Activated naive CD4-positive, alpha-beta T cell treated with anti-CD3 and anti-CD28 coated beads, Interleukin-2, amount 50 U/mL, for 24 hours (primary cell): ENCODE measurements around the gene DNASE2B.

ENCODE experiments used
- H3K27ac Mint-ChIP-seq: one replicate; pipeline ENCODE4 v1.8.0; 2021; ENCODE audit warnings: mild to moderate bottlenecking, mixed read lengths
- H3K27me3 Mint-ChIP-seq: one replicate; pipeline ENCODE4 v1.8.0; 2021; ENCODE audit warnings: mixed read lengths
- H3K36me3 Mint-ChIP-seq: one replicate; pipeline ENCODE4 v1.8.0; 2021; ENCODE audit warnings: mixed read lengths
- H3K4me1 Mint-ChIP-seq: one replicate; pipeline ENCODE4 v1.8.0; 2021; ENCODE audit warnings: mixed read lengths
- H3K4me3 Mint-ChIP-seq: one replicate; pipeline ENCODE4 v1.8.0; 2021; ENCODE audit warnings: mild to moderate bottlenecking, mixed read lengths
- H3K9me3 Mint-ChIP-seq: one replicate; pipeline ENCODE4 v1.8.0; 2021; ENCODE audit warnings: mixed read lengths

DNASE2B gene

DNA sequence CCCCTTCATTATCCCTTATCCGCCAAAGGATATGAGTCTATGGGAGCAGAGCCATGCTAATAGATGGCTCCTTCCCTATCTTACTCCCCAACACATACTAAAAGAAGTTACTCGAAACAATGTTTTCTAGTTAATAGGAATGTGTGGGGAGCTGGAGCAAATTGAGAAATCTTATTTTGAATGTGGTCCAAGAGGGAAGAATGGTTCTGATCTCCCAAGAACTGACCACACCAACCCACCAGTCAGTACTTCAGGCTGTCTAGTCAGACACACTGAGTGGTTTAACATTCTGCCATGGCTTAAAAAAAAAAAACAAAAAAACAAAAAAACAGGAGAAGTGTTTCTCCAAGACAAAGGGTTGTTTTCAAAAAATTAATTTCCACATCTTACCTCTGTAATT is 31.5 kb upstream of the DNASE2B start:
- H3K9me3 Mint-ChIP-seq: no peaks in the 10 kb centered on the region
- no peak overlapping the region for H3K4me3 Mint-ChIP-seq
- no peaks in the 10 kb centered on the region for H3K36me3 Mint-ChIP-seq
- no peaks in the 10 kb centered on the region for H3K27me3 Mint-ChIP-seq
- H3K27ac Mint-ChIP-seq: no peak overlapping the region
- peaks cover 13% of the 10 kb centered on the region for H3K4me1 Mint-ChIP-seq

DNA sequence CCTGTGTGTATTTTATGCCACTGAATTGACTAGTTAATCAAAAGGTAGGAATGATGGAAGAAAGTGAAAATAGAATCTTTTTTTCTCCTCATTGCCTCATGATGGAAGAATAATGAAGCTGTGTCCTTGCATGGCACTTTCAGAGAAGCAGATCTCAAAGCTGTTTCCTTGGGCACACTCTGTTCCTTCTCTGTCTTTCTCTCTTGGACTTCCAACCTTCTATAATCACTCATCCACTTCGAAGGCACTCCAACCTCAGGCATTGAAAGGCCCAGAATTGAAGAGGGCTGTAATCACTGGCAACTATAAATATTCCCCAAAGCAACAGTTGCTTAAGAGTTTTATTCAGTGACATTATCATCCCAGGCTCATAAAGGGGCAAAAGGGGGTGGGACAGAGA is 31.1 kb upstream of the DNASE2B start:
- Mint-ChIP-seq H3K36me3 (no peaks in the 10 kb centered on the region), H3K9me3 (no peaks in the 10 kb centered on the region), H3K4me3 (no peak overlapping the region), H3K4me1 (peaks cover 13% of the 10 kb centered on the region), H3K27ac (no peak overlapping the region), H3K27me3 (no peaks in the 10 kb centered on the region)

DNA sequence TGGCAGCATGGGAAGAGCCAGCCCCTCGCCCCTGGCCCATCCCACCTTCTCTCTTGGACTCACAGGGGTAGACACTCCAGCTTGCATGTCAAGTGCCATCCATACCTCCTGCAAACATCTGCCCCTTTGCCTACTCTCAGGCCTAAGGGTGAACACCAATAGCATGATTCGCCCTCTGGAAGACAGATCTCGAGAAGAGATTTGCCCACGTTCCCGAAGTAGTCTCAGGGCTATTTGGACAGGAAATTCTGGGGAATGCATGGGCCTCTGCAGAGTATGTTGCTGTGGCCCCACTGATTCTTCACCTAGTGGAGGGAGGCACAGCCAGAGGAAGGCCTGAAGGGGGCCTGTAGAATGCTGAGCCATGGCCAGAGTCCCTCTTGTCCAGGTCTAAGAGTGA is 29.8 kb upstream of the DNASE2B start:
- Mint-ChIP-seq H3K27ac (no peak overlapping the region), H3K4me3 (no peak overlapping the region), H3K9me3 (no peaks in the 10 kb centered on the region), H3K4me1 (peaks cover 5% of the 10 kb centered on the region), H3K36me3 (no peaks in the 10 kb centered on the region), H3K27me3 (no peaks in the 10 kb centered on the region)

DNA sequence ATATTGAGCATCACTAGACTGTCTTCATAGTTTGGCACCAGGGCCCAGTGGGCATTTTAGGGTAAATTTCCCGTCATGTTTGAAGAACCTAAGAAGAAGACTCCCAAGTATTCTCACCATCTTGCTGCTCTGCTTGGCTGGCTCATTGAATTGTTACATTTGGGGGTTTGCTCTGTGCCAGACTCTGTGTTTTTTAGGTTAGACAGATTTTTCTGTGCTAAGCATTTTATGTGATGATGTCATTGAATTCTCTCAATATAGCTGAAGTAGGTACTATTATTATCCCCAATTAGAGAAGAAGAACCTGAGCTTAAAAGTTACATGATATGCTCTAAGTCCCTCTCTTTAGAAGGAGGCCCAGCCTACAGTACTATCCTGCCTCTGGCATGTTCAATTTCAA is 28.0 kb upstream of the DNASE2B start:
- no peak overlapping the region for H3K27ac Mint-ChIP-seq
- no peaks in the 10 kb centered on the region for H3K27me3 Mint-ChIP-seq
- H3K4me1 Mint-ChIP-seq: peaks cover 3% of the 10 kb centered on the region
- H3K9me3 Mint-ChIP-seq: no peaks in the 10 kb centered on the region
- H3K4me3 Mint-ChIP-seq: no peak overlapping the region
- no peaks in the 10 kb centered on the region for H3K36me3 Mint-ChIP-seq

DNA sequence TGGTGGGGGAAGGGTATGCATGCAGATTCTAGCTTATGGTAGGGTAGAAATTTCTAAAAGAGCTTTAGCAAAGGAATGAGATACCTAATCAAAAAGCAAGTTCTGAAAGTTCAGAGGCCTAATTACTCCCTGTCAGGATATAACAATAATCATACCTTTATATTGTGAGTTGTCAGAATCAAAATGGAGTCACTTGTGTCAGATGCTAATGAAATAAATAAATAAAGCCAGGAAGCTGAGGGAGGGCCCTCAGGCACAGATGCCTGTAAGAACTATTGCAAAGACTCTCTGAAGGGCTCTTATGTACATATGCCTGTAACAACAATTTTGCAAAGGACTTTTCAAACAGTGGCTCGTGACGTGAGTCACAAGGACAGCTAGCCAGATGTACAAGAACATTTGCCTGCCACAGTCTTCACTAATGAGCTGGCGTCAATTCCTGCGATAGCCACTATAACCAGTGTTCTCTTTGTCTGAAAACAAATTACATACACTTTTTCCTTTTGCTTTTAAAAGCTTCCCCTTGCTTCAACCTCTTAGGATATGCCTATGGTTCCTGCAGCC is 27.4 kb upstream of the DNASE2B start:
- Mint-ChIP-seq H3K4me1 (no peaks in the 10 kb centered on the region), H3K27me3 (no peaks in the 10 kb centered on the region), H3K9me3 (no peaks in the 10 kb centered on the region), H3K27ac (no peak overlapping the region), H3K36me3 (no peaks in the 10 kb centered on the region), H3K4me3 (no peak overlapping the region)

DNA sequence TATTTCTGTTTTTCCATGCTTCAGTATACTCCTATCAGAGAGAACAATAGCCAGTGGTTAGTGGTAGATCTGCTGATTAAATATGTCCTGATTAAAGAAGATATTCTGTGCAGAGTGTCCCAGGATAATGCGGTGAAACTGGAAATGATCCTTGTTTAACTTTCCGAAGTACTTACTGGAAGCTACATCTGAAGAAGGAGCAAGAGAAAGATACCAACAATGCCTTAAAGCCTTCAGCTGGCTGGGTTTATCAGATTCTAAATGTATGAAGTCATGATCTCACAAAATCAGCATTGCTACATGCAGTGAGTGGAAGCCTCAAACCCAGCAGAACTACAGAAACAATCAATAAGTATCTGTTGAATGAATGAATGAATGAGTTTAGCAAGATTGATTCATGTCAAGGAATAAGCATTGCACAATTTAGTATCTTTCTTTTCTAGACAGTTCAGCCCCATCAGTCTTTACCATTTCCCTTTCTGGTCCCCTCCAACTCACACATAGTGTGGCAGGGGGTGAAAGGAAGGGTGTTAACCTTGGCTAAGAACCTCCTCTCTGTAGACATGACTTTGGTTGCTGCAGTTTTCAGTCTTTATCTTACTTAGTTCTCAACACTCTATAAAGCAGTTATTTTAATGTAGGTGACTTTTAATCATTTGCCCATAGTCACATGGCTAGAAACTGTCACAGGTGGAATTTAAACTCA is 24.7 kb upstream of the DNASE2B start:
- Mint-ChIP-seq H3K9me3 (no peaks in the 10 kb centered on the region), H3K4me1 (no peaks in the 10 kb centered on the region), H3K36me3 (no peaks in the 10 kb centered on the region), H3K27me3 (no peaks in the 10 kb centered on the region), H3K27ac (no peak overlapping the region), H3K4me3 (no peak overlapping the region)

DNA sequence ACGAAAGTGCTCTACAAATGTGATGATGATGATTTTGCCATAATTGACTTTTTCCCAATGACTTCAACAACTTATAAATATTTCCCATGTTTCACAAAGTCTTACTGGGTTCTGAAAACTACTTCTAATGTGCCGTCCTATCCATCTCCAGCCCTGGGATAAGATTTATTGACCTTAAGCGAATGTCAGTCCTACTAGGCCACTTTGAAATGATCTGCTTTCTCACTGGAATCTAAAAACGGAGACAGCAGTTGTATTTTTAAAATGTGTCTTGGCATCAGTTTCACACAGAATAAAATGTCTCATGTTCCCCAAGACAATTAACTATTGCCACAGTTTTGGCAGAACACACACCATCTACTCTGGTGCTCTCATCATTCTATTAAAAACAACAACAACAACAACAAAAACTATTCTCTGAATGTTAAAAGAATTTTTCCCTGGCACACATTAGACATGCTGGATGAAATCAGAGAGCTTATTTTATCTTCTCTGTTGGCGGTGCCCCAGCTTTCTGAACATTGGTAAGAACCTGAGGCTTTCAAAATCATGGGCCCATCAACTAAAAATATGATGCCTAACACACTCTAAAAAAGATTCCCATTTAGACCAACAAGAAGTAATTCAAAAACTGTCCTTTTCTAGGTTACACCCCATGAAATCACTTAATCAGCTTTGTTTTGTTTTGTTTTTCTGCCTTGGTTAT is 23.1 kb upstream of the DNASE2B start:
- Mint-ChIP-seq H3K27me3 (no peaks in the 10 kb centered on the region), H3K36me3 (no peaks in the 10 kb centered on the region), H3K4me3 (no peak overlapping the region), H3K27ac (no peak overlapping the region), H3K9me3 (no peaks in the 10 kb centered on the region), H3K4me1 (no peaks in the 10 kb centered on the region)

DNA sequence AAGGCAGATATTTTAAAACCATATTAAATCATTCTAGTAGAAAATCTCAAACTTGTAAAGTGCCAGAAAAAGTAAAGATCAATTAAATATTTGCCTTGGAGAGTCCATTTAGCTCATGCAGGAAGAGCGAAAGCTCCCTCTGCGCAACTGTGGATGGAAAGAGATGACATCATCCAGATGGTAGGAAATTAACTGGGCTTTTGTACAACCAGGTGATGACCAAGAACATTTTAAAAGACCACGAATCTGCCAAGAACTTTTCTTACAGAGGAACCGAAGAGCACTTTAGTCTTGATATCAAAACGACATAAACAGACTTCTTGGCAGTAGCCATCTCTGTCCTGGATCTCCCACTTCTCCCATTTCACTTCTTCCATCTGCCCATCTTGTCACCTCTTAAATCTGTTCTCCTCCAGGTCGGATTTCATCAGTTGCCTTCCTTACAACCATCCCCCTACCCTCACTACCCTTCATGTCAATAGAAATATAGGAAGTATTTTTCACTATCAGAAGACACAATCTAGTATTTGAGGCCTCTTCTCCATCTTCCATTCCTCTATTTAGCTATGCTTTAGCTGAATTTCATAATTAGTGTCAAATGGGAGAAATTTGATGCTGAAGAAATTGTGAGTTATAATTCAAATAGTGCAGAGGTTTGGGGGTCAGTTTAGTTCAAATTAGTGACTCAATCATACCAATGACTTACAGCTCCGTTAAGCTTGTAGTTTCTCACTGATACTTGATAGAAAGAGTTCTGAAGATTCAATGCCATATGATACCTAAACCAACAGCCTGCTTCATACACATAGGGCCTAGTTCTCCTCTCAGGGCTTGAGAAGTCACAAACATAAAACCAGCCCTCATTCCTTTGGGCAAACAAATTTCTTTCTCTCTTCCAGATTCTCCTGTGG is 22.0 kb upstream of the DNASE2B start:
- Mint-ChIP-seq H3K27ac (no peak overlapping the region), H3K36me3 (no peaks in the 10 kb centered on the region), H3K4me3 (no peak overlapping the region), H3K4me1 (no peaks in the 10 kb centered on the region), H3K9me3 (no peaks in the 10 kb centered on the region), H3K27me3 (no peaks in the 10 kb centered on the region)

DNA sequence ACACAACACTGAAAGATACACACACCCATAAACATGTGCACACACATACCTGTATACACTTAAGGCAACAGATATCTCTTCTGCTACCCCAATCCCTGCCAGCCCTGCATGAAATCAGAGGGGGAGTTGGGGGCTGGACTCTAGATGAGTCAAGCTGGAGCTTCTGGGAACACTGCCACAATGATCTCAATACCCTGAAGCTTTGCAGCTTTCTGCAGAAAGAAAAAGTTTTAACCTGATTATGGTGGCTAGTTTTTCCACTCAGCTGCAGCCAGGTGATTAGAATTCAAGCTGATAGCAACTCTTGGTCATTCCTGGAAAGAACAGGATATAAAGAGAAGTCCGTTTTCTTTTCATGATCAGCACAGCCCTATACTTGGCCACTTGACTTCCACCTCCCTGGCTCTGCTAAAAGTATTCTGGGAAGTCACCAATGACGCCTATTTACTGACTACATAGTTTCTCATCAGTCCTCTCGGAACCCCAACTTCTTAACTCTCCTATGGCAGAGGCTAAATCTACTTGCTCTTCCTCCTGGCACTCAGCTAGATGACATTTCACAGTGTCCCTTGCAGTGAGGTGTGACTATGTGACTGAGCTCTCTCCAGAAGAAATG is 20.7 kb upstream of the DNASE2B start:
- Mint-ChIP-seq H3K27ac (no peak overlapping the region), H3K9me3 (no peaks in the 10 kb centered on the region), H3K27me3 (peaks cover 3% of the 10 kb centered on the region), H3K36me3 (no peaks in the 10 kb centered on the region), H3K4me1 (no peaks in the 10 kb centered on the region), H3K4me3 (no peak overlapping the region)

DNA sequence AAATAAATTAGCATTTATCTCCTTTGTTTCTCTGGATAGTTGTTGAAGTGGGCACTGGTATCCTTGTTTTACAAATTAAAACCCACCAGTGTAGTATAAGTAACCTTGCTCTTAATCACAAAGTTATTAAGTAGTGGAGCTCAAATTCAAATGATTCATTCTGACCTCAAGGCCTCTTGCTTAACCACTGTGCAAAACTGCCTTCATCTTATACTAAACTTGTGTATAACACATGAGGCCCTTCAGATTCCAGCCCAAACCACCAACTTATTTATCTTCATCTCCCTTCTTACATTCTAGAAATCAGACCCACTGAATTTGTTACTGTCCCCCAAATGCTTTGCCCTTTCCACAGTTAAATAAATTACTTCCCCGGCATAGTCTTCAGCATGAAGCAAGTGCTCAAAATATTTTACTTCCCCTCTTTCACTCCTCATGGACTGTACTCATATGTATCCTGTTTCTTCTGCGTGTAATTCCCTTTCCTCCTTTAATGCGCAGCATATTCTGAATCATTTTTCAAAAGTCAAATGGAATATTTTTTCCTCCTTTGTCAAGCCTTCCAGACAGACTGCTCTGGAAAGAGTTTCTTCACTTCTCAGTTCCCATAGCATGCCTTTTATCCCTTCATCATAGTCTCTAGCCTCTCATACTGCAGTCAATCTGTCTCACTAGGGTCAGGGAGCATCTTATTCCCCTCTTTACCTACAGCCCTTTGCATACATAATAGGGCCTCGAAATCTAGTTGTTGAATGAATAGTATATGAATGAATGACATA is 19.0 kb upstream of the DNASE2B start:
- no peaks in the 10 kb centered on the region for H3K9me3 Mint-ChIP-seq
- no peaks in the 10 kb centered on the region for H3K36me3 Mint-ChIP-seq
- no peak overlapping the region for H3K27ac Mint-ChIP-seq
- no peak overlapping the region for H3K4me3 Mint-ChIP-seq
- H3K4me1 Mint-ChIP-seq: no peaks in the 10 kb centered on the region
- peaks cover 3% of the 10 kb centered on the region for H3K27me3 Mint-ChIP-seq

DNA sequence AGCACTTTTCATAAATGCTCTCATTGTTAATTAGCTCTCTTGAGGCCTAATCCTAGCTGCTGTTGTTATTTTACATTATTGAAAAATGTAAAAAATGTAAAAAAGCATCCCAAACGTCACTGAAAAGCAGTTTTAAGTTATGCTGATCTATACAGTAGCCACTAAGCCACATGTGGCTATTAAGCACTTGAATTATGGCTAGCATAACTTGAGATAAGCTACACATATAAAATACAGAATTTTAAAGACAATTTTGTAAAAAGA is 18.4 kb upstream of the DNASE2B start:
- no peaks in the 10 kb centered on the region for H3K4me1 Mint-ChIP-seq
- no peak overlapping the region for H3K4me3 Mint-ChIP-seq
- peaks cover 3% of the 10 kb centered on the region for H3K27me3 Mint-ChIP-seq
- H3K36me3 Mint-ChIP-seq: no peaks in the 10 kb centered on the region
- no peaks in the 10 kb centered on the region for H3K9me3 Mint-ChIP-seq
- no peak overlapping the region for H3K27ac Mint-ChIP-seq

DNA sequence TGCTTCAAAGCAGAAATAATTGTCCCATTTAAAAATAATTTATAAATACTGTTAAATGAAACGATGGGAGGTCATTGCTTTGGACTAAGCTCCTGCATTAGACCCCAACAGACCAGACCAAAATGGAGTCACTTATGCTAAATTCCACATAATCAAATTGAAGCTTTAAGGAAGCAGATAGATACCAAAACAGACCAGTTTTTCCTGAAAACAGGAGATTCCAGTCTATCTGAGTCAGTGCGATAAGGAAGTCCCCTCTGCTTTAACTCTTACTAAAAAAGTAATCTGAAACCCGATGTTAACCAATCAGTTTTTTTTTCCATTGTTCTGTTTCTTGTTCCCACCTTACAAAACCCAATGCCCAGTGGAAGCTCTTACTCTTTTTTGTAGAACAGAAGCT is 16.2 kb upstream of the DNASE2B start:
- no peaks in the 10 kb centered on the region for H3K36me3 Mint-ChIP-seq
- no peak overlapping the region for H3K27ac Mint-ChIP-seq
- no peak overlapping the region for H3K4me3 Mint-ChIP-seq
- H3K4me1 Mint-ChIP-seq: no peaks in the 10 kb centered on the region
- H3K27me3 Mint-ChIP-seq: peaks cover 3% of the 10 kb centered on the region
- H3K9me3 Mint-ChIP-seq: no peaks in the 10 kb centered on the region

DNA sequence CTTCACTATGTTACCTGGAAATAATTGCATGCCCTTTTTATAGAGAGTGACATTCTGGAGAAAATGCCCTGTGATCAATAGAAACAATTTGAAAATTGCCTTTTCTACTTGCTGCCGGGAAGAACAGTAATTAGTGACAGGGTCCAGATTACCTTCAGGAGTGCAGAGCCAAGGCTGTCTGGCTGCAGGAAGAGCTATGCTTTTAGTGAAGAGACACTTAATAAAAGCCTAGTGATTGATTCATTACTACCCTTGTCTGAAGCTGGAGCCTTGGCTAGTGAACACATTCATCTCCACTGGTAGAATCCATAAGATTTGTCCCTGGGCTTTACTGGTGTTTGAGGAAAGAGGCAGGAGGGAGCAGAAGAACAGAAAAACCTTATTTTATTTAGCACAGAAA is 12.9 kb upstream of the DNASE2B start:
- Mint-ChIP-seq H3K36me3 (no peaks in the 10 kb centered on the region), H3K4me1 (no peaks in the 10 kb centered on the region), H3K27me3 (peaks cover 3% of the 10 kb centered on the region), H3K27ac (no peak overlapping the region), H3K9me3 (no peaks in the 10 kb centered on the region), H3K4me3 (no peak overlapping the region)

DNA sequence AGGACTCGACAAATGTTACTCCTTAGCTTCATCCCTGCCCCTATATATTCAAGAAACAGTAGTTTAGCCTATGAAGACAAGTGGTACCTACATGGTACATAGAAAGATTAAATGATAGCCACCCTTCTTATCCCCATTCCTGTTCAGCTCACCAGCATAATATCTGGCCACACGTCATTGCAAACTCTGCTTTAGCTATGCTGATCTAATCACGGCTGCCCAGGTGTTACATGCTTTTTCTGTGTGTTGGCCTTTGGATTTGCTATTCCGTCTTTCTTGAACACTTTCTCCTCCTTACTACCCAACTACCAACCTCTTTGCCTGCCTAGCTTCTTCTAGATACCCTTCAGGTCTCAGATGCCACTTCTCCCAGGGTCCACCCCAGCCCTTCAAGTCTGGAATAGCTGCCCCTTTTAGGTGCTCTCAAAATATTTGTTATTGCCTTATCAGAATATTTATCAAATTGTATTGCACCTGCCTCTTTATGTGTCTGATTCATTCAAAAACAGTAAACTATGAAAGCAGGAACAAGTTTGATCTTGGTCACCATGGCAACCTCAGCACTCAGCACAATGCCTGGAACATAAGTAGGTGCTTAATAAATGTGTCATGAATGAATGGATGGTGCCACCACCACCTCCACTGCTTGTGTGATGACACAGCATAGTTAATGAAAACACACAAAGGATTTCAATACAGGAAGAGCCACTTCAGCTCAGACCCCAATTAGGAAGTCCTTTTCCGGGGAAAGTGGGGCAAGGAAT is 11.4 kb upstream of the DNASE2B start:
- Mint-ChIP-seq H3K4me1 (no peaks in the 10 kb centered on the region), H3K27ac (peak overlapping the region; percentile 56), H3K4me3 (no peak overlapping the region)

More for the DNA sequence above, 11.4 kb upstream of the DNASE2B start:
- peaks cover 3% of the 10 kb centered on the region for H3K27me3 Mint-ChIP-seq
- H3K36me3 Mint-ChIP-seq: no peaks in the 10 kb centered on the region
- H3K9me3 Mint-ChIP-seq: no peaks in the 10 kb centered on the region
